GM12874 (cell line): ENCODE measurements around the gene HSD17B7.

Experiments used
- CTCF ChIP-seq: IDR thresholded peaks from 2 replicates; pipeline ENCODE4 v1.5.1; 2011; ENCODE audit warnings: low read depth, mild to moderate bottlenecking, control low read depth, low read length, moderate library complexity; ENCODE audit not compliant: insufficient read depth

Gene HSD17B7

GRCh38 chr1:162823231-162823630 is 32.7 kb downstream of the HSD17B7 start:
- no peak for TF ChIP-seq CTCF

GRCh38 chr1:162823771-162824525 is 33.4 kb downstream of the HSD17B7 start:
- TF ChIP-seq CTCF, result no peak

- no peak for TF ChIP-seq CTCF
Observed at GRCh38 chr1:162829268-162829667, 38.8 kb downstream of the HSD17B7 start.

GRCh38 chr1:162832470-162832869 is 42.0 kb downstream of the HSD17B7 start:
- no peak for TF ChIP-seq CTCF

GRCh38 chr1:162835157-162835899 is 44.8 kb downstream of the HSD17B7 start:
- no peak for TF ChIP-seq CTCF

- TF ChIP-seq CTCF, result no peak
Observed at GRCh38 chr1:162838863-162839262, 48.4 kb downstream of the HSD17B7 start.

GRCh38 chr1:162840250-162840839 is 49.8 kb downstream of the HSD17B7 start:
- no peak for TF ChIP-seq CTCF
